Natural killer cell (primary cell): Measurements from ENCODE around the gene CIDEA. TPM values are rescaled to one million over a fixed set of nuclear protein-coding genes. Genes with fewer than 3 reads are reported as not detected.
"Not testable (repeated sequence)": the region's sequence is repeated elsewhere in the genome, so short reads cannot be mapped to it uniquely, and the experiment has no call there.

Experiments used
- ATAC-seq, 3 donors: fragments of 150-1000 bp in 2 of 3; fragments of 200-7000 bp in 1 of 3; cut with Tn5 transposase; 1 replicate in 1 of 3; 2 replicates in 2 of 3; pipeline ENCODE4 v1.10.0; 2021; ENCODE audit warnings: mild to moderate bottlenecking in 2 of 3, moderate library complexity in 2 of 3
- DNase-seq, 2 donors: peaks; one replicate each; pipeline versions ENCODE4 v3.0.0 to v3.0.0-alpha.2; 2013 to 2021; ENCODE audit warnings: mixed read lengths in 1 of 2
- H3K27ac ChIP-seq: one replicate; pipeline ENCODE4 v1.5.1; 2013; ENCODE audit warnings: mild to moderate bottlenecking, low read length
- H3K27me3 ChIP-seq: one replicate; pipeline ENCODE4 v1.6.1; 2013; ENCODE audit warnings: low read length; ENCODE audit not compliant: control insufficient read depth, insufficient read depth
- H3K36me3 ChIP-seq: one replicate; pipeline ENCODE4 v1.6.1; 2013; ENCODE audit warnings: low read length; ENCODE audit not compliant: control insufficient read depth, insufficient read depth
- H3K4me1 ChIP-seq: one replicate; pipeline ENCODE4 v1.6.1; 2013; ENCODE audit warnings: low read length; ENCODE audit not compliant: control insufficient read depth, insufficient read depth
- H3K4me3 ChIP-seq: one replicate; pipeline ENCODE4 v1.5.1; 2013; ENCODE audit warnings: low read length
- H3K9me3 ChIP-seq: one replicate; pipeline ENCODE4 v1.6.1; 2013; ENCODE audit warnings: low read length; ENCODE audit not compliant: control insufficient read depth, insufficient read depth
- H3K27ac Mint-ChIP-seq, 2 donors: one replicate each; pipeline ENCODE4 v1.8.0; 2022; ENCODE audit warnings: mild to moderate bottlenecking in 2 of 2, mixed read lengths in 2 of 2, moderate library complexity in 1 of 2
- H3K27me3 Mint-ChIP-seq, 2 donors: one replicate each; pipeline ENCODE4 v1.8.0; 2022; ENCODE audit warnings: low read depth in 2 of 2, mixed read lengths in 2 of 2
- H3K36me3 Mint-ChIP-seq: one replicate; pipeline ENCODE4 v1.8.0; 2022; ENCODE audit warnings: mixed read lengths
- H3K4me1 Mint-ChIP-seq, 2 donors: one replicate each; pipeline ENCODE4 v1.8.0; 2022; ENCODE audit warnings: mixed read lengths in 2 of 2
- H3K4me3 Mint-ChIP-seq: one replicate; pipeline ENCODE4 v1.8.0; 2022; ENCODE audit warnings: mild to moderate bottlenecking, moderate library complexity, mixed read lengths
- H3K9me3 Mint-ChIP-seq, 2 donors: one replicate each; pipeline ENCODE4 v1.8.0; 2022; ENCODE audit warnings: mixed read lengths in 2 of 2
- WGBS: methylation state at CpG from one replicate; pipeline ENCODE4 v1.1.7; 2013; ENCODE audit warnings: missing lambda C conversion rate; ENCODE audit not compliant: insufficient coverage; 5-methylcytosine and 5-hydroxymethylcytosine counted together
- intact Hi-C: fragments of 100-400 bp; cut with micrococcal nuclease; formaldehyde crosslinking; loops from one replicate; pipeline ENCODE4 v1.14.2; 2022
- total RNA-seq, 4 donors: library from RNA; stranded (reverse); fragments of 120-200 nt in 1 of 4; gene quantifications; one replicate each; pipeline versions ENCODE4 v1.2.3 to v1.2.4, GENCODE V29; 2013 to 2022

CIDEA gene
- total RNA-seq, 3 donors from 2014 or later (not counting 1 experiment from before 2014, with no cell fraction given): not detected

DNA sequence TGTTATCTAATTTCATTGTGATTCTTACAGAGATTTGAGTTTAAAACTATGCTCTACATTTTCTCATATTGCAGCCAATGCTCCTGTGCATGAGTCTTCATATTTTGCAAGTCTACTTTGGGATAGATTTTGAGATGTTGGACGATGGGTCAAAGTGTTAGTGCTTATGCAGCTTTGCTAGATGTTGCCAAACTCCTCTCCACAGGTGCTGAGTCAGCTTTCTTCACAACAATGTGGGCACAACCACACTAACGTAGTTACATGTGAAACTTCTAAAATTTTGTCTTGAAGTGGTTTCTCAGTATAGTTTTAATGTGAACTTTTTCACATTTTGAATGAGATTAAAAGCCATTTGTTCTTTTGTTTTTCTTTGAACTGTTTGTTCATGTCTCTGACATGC is 32.1 kb upstream of the CIDEA start:
- H3K27ac ChIP-seq: not testable (repeated sequence)

DNA sequence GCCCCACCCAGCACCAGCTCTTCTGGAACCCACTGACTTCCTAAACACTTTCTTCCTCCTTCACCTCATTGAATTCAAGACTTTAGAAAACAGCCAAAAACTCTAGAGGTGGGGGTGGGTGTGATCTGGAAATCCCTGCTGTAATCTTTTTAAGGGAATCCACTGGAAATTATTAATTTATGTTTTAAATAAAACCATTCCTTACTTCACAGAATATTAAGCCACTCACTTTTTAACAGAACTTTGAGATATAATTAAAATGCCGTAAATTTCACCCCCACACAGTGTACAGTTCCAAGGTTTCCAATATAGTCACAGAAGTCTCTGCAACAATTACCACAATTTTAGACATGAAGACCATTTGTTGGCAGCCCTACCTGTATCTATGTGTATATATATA is 30.8 kb upstream of the CIDEA start:
- H3K4me3 Mint-ChIP-seq, H3K36me3 ChIP-seq, ATAC-seq, H3K27me3 Mint-ChIP-seq, H3K36me3 Mint-ChIP-seq, H3K4me1 Mint-ChIP-seq, H3K27ac Mint-ChIP-seq, H3K9me3 Mint-ChIP-seq, DNase-seq, H3K9me3 ChIP-seq, intact Hi-C loops, H3K4me1 ChIP-seq, H3K4me3 ChIP-seq, H3K27ac ChIP-seq, H3K27me3 ChIP-seq: not testable (repeated sequence)
- 100% methylated on average over 1 of the region's 1 CpG for WGBS

More for the DNA sequence above, 32.1 kb upstream of the CIDEA start:
- H3K4me1 Mint-ChIP-seq, H3K36me3 ChIP-seq, H3K4me1 ChIP-seq, ATAC-seq, intact Hi-C loops, H3K9me3 Mint-ChIP-seq, H3K27me3 Mint-ChIP-seq, H3K27ac Mint-ChIP-seq, H3K4me3 Mint-ChIP-seq, H3K36me3 Mint-ChIP-seq, DNase-seq, H3K9me3 ChIP-seq, H3K4me3 ChIP-seq, H3K27me3 ChIP-seq: not testable (repeated sequence)
- no CpG with 5 or more reads among the region's 2 CpGs for WGBS

DNA sequence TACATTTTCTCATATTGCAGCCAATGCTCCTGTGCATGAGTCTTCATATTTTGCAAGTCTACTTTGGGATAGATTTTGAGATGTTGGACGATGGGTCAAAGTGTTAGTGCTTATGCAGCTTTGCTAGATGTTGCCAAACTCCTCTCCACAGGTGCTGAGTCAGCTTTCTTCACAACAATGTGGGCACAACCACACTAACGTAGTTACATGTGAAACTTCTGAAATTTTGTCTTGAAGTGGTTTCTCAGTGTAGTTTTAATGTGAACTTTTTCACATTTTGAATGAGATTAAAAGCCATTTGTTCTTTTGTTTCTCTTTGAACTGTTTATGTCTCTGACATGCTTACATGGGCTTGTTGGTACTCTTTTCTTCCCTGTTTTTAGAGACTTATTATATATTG is 27.4 kb upstream of the CIDEA start:
- H3K27me3 Mint-ChIP-seq, intact Hi-C loops, H3K27ac Mint-ChIP-seq, H3K9me3 Mint-ChIP-seq, H3K4me3 Mint-ChIP-seq, H3K27me3 ChIP-seq, H3K9me3 ChIP-seq, DNase-seq, H3K4me1 ChIP-seq, H3K36me3 Mint-ChIP-seq, ATAC-seq, H3K36me3 ChIP-seq, H3K4me1 Mint-ChIP-seq, H3K27ac ChIP-seq, H3K4me3 ChIP-seq: not testable (repeated sequence)
- no CpG with 5 or more reads among the region's 2 CpGs for WGBS

DNA sequence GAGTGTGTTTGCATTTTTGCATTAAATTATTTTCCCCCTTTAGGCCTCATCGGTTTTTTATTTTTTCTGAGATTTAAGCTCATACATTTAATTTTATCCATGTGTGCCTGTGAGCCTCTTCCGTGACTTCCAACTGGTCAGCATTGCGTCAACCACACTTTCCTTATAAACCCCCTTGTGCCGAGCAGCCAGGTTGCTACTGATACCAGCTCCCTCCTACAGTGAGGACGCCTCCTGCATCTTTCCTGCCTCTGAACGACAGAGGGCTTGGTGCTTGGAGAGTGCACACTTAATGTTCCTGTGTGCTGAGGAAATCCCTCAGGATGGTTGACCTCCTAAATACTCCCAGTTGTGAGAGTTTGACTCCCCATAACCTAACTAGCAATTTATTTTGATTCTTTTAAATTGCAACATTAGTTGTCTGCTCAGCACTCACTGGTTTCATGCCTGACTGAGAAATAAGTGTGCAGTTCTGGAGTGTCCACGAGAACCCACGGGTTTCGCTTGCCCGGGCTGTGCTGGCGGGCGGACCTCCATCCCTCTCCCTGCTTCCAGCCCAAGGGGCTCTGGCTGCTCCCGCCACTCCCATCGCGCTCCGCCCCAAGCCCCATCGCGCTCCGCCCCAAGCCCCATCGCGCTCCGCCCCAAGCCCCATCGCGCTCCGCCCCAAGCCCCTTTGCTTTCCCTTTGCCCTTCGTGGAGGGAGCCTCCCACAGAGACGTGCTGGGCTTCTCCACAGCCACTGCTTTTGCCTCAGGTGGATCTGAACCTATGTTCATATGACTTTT is 26.6 kb upstream of the CIDEA start:
- H3K9me3 ChIP-seq, H3K4me3 Mint-ChIP-seq, intact Hi-C loops, H3K9me3 Mint-ChIP-seq, H3K36me3 Mint-ChIP-seq, H3K27ac Mint-ChIP-seq, H3K36me3 ChIP-seq, H3K27me3 ChIP-seq, DNase-seq, H3K27me3 Mint-ChIP-seq, H3K4me3 ChIP-seq, H3K4me1 Mint-ChIP-seq, H3K4me1 ChIP-seq, H3K27ac ChIP-seq: not testable (repeated sequence)
- ATAC-seq: peak in 1 of 3 donors; percentile 71
- WGBS: 86% methylated on average over 3 of the region's 27 CpGs

DNA sequence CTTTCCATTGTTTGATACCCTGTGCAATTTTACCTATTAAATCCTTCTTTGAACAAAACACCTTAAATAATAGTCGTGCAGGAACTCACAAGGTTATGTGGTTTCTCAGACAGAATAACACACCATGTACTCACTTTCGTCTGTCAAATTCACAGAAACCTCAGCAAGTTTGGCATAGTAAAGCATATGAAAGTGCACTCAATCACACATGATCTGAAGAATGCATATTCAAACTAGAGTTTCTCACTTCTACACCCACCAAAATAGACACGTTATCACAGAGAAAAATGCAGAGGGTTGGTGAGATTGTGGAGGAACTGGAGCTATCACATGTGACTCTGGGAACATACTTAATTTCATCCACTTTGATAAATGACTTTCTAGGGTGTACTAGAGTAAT is 25.9 kb upstream of the CIDEA start:
- H3K27me3 ChIP-seq, H3K27me3 Mint-ChIP-seq: not testable (repeated sequence)

DNA sequence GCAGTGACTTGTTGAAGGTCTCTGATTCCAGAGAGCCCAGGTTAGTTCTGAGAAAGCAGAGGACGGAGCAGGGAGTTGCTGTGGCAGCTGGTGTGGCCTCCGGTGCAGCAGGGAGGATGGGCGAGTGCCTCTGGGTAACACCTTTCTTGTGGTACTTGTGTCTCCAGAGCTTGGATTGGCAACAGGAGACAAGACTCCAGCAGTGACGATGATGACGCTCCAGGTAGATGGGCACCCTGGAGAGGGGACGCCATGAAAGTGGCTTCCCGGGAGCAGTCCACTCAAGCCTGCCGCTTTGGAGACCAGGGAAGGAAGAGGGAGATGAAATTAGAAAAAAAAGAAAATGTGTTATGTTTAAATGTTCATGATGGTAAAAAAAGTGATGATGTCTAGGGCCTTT is 23.6 kb upstream of the CIDEA start:
- H3K36me3 ChIP-seq, H3K4me3 ChIP-seq, H3K4me3 Mint-ChIP-seq, H3K27me3 Mint-ChIP-seq, H3K4me1 ChIP-seq, H3K9me3 Mint-ChIP-seq, H3K27ac Mint-ChIP-seq, H3K27me3 ChIP-seq, intact Hi-C loops, H3K4me1 Mint-ChIP-seq, H3K9me3 ChIP-seq, DNase-seq, ATAC-seq, H3K27ac ChIP-seq, H3K36me3 Mint-ChIP-seq: not testable (repeated sequence)
- WGBS: 91% methylated on average over 8 of the region's 8 CpGs

More for the DNA sequence above, 25.9 kb upstream of the CIDEA start:
- H3K36me3 Mint-ChIP-seq, H3K4me3 Mint-ChIP-seq, DNase-seq, intact Hi-C loops, H3K36me3 ChIP-seq, H3K27ac Mint-ChIP-seq, H3K9me3 Mint-ChIP-seq, H3K4me1 ChIP-seq, H3K4me1 Mint-ChIP-seq, H3K4me3 ChIP-seq, H3K27ac ChIP-seq, H3K9me3 ChIP-seq: not testable (repeated sequence)
- peak in 1 of 3 donors; percentile 38 for ATAC-seq
- WGBS: no CpG with 5 or more reads among the region's 3 CpGs
